NCI-H1105 (cell line): ENCODE measurements around the gene ZNF438.

Source experiments
- DNase-seq: peaks from one replicate; lab custom pipeline; 2025; lab: John Stamatoyannopoulos, UW

The ZNF438 gene

GRCh38 chr10:30877111-30877510, 154.6 kb downstream of the ZNF438 start:
- no peak for DNase-seq

- DNase-seq, result no peak
Measured at GRCh38 chr10:30873411-30873810, 158.3 kb downstream of the ZNF438 start.

GRCh38 chr10:30870896-30871295, 160.8 kb downstream of the ZNF438 start:
- DNase-seq, result no peak

- no peak for DNase-seq
Measured at GRCh38 chr10:30869566-30869965, 162.1 kb downstream of the ZNF438 start.

- DNase-seq, result no peak
Measured at GRCh38 chr10:30868611-30869010, 163.1 kb downstream of the ZNF438 start.

GRCh38 chr10:30866896-30867295, 164.8 kb downstream of the ZNF438 start:
- no peak for DNase-seq

- no peak for DNase-seq
Measured at GRCh38 chr10:30865141-30865926, 166.3 kb downstream of the ZNF438 start.

- DNase-seq, result no peak
Measured at GRCh38 chr10:30863516-30864210, 168.0 kb downstream of the ZNF438 start.

GRCh38 chr10:30862486-30862885, 169.2 kb downstream of the ZNF438 start:
- no peak for DNase-seq

GRCh38 chr10:30861976-30862375, 169.7 kb downstream of the ZNF438 start:
- no peak for DNase-seq

GRCh38 chr10:30861221-30861620, 170.4 kb downstream of the ZNF438 start:
- DNase-seq, result no peak

- no peak for DNase-seq
Measured at GRCh38 chr10:30858499-30858898, 173.2 kb downstream of the ZNF438 start.

- no peak for DNase-seq
Measured at GRCh38 chr10:30857803-30858202, 173.9 kb downstream of the ZNF438 start.

- no peak for DNase-seq
Measured at GRCh38 chr10:30855131-30855530, 176.5 kb downstream of the ZNF438 start.

- no peak for DNase-seq
Measured at GRCh38 chr10:30854656-30855055, 177.0 kb downstream of the ZNF438 start.

GRCh38 chr10:30853066-30853465, 178.6 kb downstream of the ZNF438 start:
- no peak for DNase-seq

GRCh38 chr10:30850776-30851175, 180.9 kb downstream of the ZNF438 start:
- no peak for DNase-seq

- no peak for DNase-seq
Measured at GRCh38 chr10:30849231-30850035, 182.2 kb downstream of the ZNF438 start.

- no peak for DNase-seq
Measured at GRCh38 chr10:30848396-30849032, 183.2 kb downstream of the ZNF438 start.

GRCh38 chr10:30847642-30848041, 184.0 kb downstream of the ZNF438 start:
- DNase-seq, result no peak

GRCh38 chr10:30847199-30847598, 184.5 kb downstream of the ZNF438 start:
- no peak for DNase-seq

GRCh38 chr10:30846710-30847109, 185.0 kb downstream of the ZNF438 start:
- no peak for DNase-seq
